ENCODE results near the gene FBXO45. TPM values are rescaled to one million over a fixed set of nuclear protein-coding genes. Genes with fewer than 3 reads are reported as not detected.

The FBXO45 gene
- total and polyA plus RNA-seq, 2 donors (not counting 1 experiment from before 2014, with no cell fraction given) = 0.98 to 4.7 TPM

- H3K9ac ChIP-seq (ENCODE audit: low read length) = peak overlapping the region; percentile 87
- H3K79me2 ChIP-seq (ENCODE audit: control insufficient read depth, insufficient read depth, low read length) = no peaks in the 10 kb centered on the region
- no peak overlapping the region for H2AFZ ChIP-seq (ENCODE audit: insufficient read depth, low read depth, low read length, poor library complexity, severe bottlenecking)
- Mint-ChIP-seq H3K27me3 (no peaks in the 10 kb centered on the region), H3K9me3 (ENCODE audit: insufficient read depth) (no peaks in the 10 kb centered on the region), H3K27ac (peak overlapping the region; percentile 96), H3K4me3 (peak overlapping the region; percentile 92), H3K4me1 (peaks cover 65% of the 10 kb centered on the region)
- ChIA-PET CTCF (interaction anchor here (1.1 kb wide), 1 partner anchor 9 kb away, joined by 5 read pairs; no protein-coding TSS in a partner anchor), POLR2A (no interaction called here)
- H3K27ac ChIP-seq (ENCODE audit: low read length in 2 of 2) = peak overlapping the region; percentile 44 to 94
- H3K4me3 ChIP-seq (ENCODE audit: control extremely low read depth in 1 of 5, extremely low read depth in 1 of 5, insufficient read depth in 1 of 5, low read depth in 2 of 5, low read length in 4 of 5) = peak overlapping the region in 4 of 5 experiments; percentile 21 to 78 (median 72)
- TF ChIP-seq CTCF (IDR thresholded peaks at IDR 0.05) = no peak
- no peak for TF ChIP-seq EZH2 (IDR thresholded peaks at IDR 0.05; ENCODE audit: borderline replicate concordance, insufficient read depth, low read depth, low read length, poor library complexity, severe bottlenecking)
- H3K27me3 ChIP-seq (replicated peaks in 1 of 4; ENCODE audit: control extremely low read depth in 1 of 4, control insufficient read depth in 3 of 4, insufficient read depth in 4 of 4, low read length in 3 of 4) = no peaks in the 10 kb centered on the region
- no peaks in the 10 kb centered on the region for H3K36me3 ChIP-seq (replicated peaks in 1 of 2; ENCODE audit: control extremely low read depth in 1 of 2, control insufficient read depth in 1 of 2, extremely low read depth in 1 of 2, insufficient read depth in 2 of 2, low read length in 1 of 2)
- WGBS (ENCODE audit: insufficient coverage) = 77% methylated on average over 9 of the region's 12 CpGs
- H3K4me1 ChIP-seq (ENCODE audit: control insufficient read depth in 2 of 2, insufficient read depth in 2 of 2, low read length in 2 of 2) = peaks cover 31 to 55% of the 10 kb centered on the region in 2 donors
- peak overlapping the region; percentile 92 for H3K4me2 ChIP-seq (replicated peaks; ENCODE audit: low read depth, low read length, poor library complexity, severe bottlenecking)
- intact Hi-C loops (cut with micrococcal nuclease) = loop anchor here (2.0 to 10.0 kb wide), 3 partner anchors 51 to 729 kb away; partner anchors contain the start of genes PAK2 and TNK2
- DNase-seq = peak; percentile 47
- no peaks in the 10 kb centered on the region for H3K9me3 ChIP-seq (ENCODE audit: control extremely low read depth in 1 of 3, control insufficient read depth in 2 of 3, insufficient read depth in 1 of 3, low read length in 2 of 3)
- no peaks in the 10 kb centered on the region for H4K20me1 ChIP-seq (ENCODE audit: control insufficient read depth, insufficient read depth, low read length, poor library complexity, severe bottlenecking)
- no peak for ATAC-seq (ENCODE audit: low read depth)
Measured at GRCh38 chr3:196633555-196634151, 65.2 kb downstream of the FBXO45 start.

GRCh38 chr3:196634224-196634623 lies 65.8 kb downstream of the FBXO45 start:
- POLR2A ChIA-PET = interaction anchor here (0.7 kb wide), 1 partner anchor 14 kb away, joined by 3 read pairs; no protein-coding TSS in a partner anchor
- no peaks in the 10 kb centered on the region for H4K20me1 ChIP-seq (ENCODE audit: control insufficient read depth, insufficient read depth, low read length, poor library complexity, severe bottlenecking)
- TF ChIP-seq CTCF (IDR thresholded peaks at IDR 0.05) (no peak), EZH2 (IDR thresholded peaks at IDR 0.05; ENCODE audit: borderline replicate concordance, insufficient read depth, low read depth, low read length, poor library complexity, severe bottlenecking) (no peak)
- H3K27ac ChIP-seq (ENCODE audit: low read length in 2 of 2) = peak overlapping the region; percentile 43 to 44
- no peaks in the 10 kb centered on the region for H3K9me3 ChIP-seq (ENCODE audit: control extremely low read depth in 1 of 3, control insufficient read depth in 2 of 3, insufficient read depth in 1 of 3, low read length in 2 of 3)
- peak overlapping the region; percentile 96 for H3K27ac Mint-ChIP-seq
- peak overlapping the region; percentile 92 for H3K4me2 ChIP-seq (replicated peaks; ENCODE audit: low read depth, low read length, poor library complexity, severe bottlenecking)
- no peaks in the 10 kb centered on the region for H3K27me3 ChIP-seq (replicated peaks in 1 of 4; ENCODE audit: control extremely low read depth in 1 of 4, control insufficient read depth in 3 of 4, insufficient read depth in 4 of 4, low read length in 3 of 4)
- intact Hi-C loops (cut with micrococcal nuclease) = loop anchor here (2.0 to 10.0 kb wide), 2 partner anchors 105 to 729 kb away; partner anchors contain the start of genes PAK2 and TNK2
- H2AFZ ChIP-seq (ENCODE audit: insufficient read depth, low read depth, low read length, poor library complexity, severe bottlenecking) = no peak overlapping the region
- ATAC-seq (ENCODE audit: low read depth) = peak; percentile 7
- 4% methylated on average over 4 of the region's 10 CpGs for WGBS (ENCODE audit: insufficient coverage)
- CTCF ChIA-PET = interaction anchor here (0.6 to 1.6 kb wide), 3 partner anchors 11 to 151 kb away, joined by 3 to 8 read pairs (median 3); no protein-coding TSS in a partner anchor
- peak overlapping the region; percentile 92 for H3K4me3 Mint-ChIP-seq
- H3K79me2 ChIP-seq (ENCODE audit: control insufficient read depth, insufficient read depth, low read length) = peaks cover 6% of the 10 kb centered on the region
- no peaks in the 10 kb centered on the region for H3K27me3 Mint-ChIP-seq
- H3K4me3 ChIP-seq (ENCODE audit: control extremely low read depth in 1 of 5, extremely low read depth in 1 of 5, insufficient read depth in 1 of 5, low read depth in 2 of 5, low read length in 4 of 5) = peak overlapping the region in 4 of 5 experiments; percentile 12 to 78 (median 46)
- DNase-seq = peak; percentile 87
- H3K4me1 Mint-ChIP-seq = peaks cover 71% of the 10 kb centered on the region
- H3K4me1 ChIP-seq (ENCODE audit: control insufficient read depth in 2 of 2, insufficient read depth in 2 of 2, low read length in 2 of 2) = peaks cover 37 to 61% of the 10 kb centered on the region in 2 donors
- no peaks in the 10 kb centered on the region for H3K9me3 Mint-ChIP-seq (ENCODE audit: insufficient read depth)
- peak overlapping the region; percentile 87 for H3K9ac ChIP-seq (ENCODE audit: low read length)
- no peaks in the 10 kb centered on the region for H3K36me3 ChIP-seq (replicated peaks in 1 of 2; ENCODE audit: control extremely low read depth in 1 of 2, control insufficient read depth in 1 of 2, extremely low read depth in 1 of 2, insufficient read depth in 2 of 2, low read length in 1 of 2)
